ENCODE data around the gene ACACB. TPM values are rescaled to one million over a fixed set of nuclear protein-coding genes. Genes with fewer than 3 reads are reported as not detected.
A peak's percentile ranks its signal among the peaks of the same experiment; 100 is the strongest.

ACACB gene
- total and polyA plus RNA-seq, 2 experiments from 2014 or later, result 6.2 to 15.4 TPM

DNA sequence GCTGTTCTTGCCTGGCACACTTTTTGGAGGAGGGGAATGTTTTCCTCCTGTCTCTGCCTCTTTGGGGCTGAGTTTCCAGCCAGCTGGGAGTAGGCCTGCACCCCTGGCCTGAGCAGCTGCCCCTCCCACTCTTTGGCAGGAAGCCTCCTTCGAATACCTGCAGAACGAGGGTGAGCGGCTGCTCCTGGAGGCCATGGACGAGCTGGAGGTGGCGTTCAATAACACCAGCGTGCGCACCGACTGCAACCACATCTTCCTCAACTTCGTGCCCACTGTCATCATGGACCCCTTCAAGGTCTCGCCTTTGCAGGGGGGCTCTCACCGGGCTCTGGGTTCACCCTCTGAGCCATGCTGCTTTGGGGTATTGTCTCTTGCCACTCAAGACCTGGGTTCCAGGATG, 123.3 kb downstream of the ACACB start:
- H3K4me3 ChIP-seq, result no peak overlapping the region
- Mint-ChIP-seq H3K4me3 (no peak overlapping the region), H3K9me3 (no peaks in the 10 kb centered on the region), H3K36me3 (ENCODE audit: low read depth) (peaks cover 13% of the 10 kb centered on the region; the same call in 2 of the 3 replicates), H3K27me3 (ENCODE audit: insufficient read depth, low read depth, poor library complexity) (peaks cover 6% of the 10 kb centered on the region), H3K4me1 (no peaks in the 10 kb centered on the region), H3K27ac (no peak overlapping the region)
- H3K27me3 ChIP-seq (ENCODE audit: insufficient read depth), result no peaks in the 10 kb centered on the region
- H3K4me2 ChIP-seq, result no peak overlapping the region
- ATAC-seq, result no peak
- peak; percentile 5 for DNase-seq (ENCODE audit: low spot score)
- no peaks in the 10 kb centered on the region for H3F3A ChIP-seq (replicated peaks; ENCODE audit: low read depth)
- H2AFZ ChIP-seq, result no peak overlapping the region
- TF ChIP-seq EZH2 (IDR thresholded peaks at IDR 0.05; ENCODE audit: low read depth, unreplicated experiment), result no peak
- TF ChIP-seq EZH2phosphoT487 (IDR thresholded peaks at IDR 0.05; ENCODE audit: unreplicated experiment), result no peak
- no peak for TF ChIP-seq POLR2AphosphoS5 (IDR thresholded peaks at IDR 0.05; ENCODE audit: low read depth)
- no peak for TF ChIP-seq ZNF331 (CRISPR knock-in tag; IDR thresholded peaks at IDR 0.05; ENCODE audit: low read depth)
- TF ChIP-seq ETS1 (IDR thresholded peaks at IDR 0.05), result no peak
- TF ChIP-seq CREB1 (CRISPR knock-in tag; IDR thresholded peaks at IDR 0.05; ENCODE audit: low read depth), result no peak
- TF ChIP-seq, protein P1, sequence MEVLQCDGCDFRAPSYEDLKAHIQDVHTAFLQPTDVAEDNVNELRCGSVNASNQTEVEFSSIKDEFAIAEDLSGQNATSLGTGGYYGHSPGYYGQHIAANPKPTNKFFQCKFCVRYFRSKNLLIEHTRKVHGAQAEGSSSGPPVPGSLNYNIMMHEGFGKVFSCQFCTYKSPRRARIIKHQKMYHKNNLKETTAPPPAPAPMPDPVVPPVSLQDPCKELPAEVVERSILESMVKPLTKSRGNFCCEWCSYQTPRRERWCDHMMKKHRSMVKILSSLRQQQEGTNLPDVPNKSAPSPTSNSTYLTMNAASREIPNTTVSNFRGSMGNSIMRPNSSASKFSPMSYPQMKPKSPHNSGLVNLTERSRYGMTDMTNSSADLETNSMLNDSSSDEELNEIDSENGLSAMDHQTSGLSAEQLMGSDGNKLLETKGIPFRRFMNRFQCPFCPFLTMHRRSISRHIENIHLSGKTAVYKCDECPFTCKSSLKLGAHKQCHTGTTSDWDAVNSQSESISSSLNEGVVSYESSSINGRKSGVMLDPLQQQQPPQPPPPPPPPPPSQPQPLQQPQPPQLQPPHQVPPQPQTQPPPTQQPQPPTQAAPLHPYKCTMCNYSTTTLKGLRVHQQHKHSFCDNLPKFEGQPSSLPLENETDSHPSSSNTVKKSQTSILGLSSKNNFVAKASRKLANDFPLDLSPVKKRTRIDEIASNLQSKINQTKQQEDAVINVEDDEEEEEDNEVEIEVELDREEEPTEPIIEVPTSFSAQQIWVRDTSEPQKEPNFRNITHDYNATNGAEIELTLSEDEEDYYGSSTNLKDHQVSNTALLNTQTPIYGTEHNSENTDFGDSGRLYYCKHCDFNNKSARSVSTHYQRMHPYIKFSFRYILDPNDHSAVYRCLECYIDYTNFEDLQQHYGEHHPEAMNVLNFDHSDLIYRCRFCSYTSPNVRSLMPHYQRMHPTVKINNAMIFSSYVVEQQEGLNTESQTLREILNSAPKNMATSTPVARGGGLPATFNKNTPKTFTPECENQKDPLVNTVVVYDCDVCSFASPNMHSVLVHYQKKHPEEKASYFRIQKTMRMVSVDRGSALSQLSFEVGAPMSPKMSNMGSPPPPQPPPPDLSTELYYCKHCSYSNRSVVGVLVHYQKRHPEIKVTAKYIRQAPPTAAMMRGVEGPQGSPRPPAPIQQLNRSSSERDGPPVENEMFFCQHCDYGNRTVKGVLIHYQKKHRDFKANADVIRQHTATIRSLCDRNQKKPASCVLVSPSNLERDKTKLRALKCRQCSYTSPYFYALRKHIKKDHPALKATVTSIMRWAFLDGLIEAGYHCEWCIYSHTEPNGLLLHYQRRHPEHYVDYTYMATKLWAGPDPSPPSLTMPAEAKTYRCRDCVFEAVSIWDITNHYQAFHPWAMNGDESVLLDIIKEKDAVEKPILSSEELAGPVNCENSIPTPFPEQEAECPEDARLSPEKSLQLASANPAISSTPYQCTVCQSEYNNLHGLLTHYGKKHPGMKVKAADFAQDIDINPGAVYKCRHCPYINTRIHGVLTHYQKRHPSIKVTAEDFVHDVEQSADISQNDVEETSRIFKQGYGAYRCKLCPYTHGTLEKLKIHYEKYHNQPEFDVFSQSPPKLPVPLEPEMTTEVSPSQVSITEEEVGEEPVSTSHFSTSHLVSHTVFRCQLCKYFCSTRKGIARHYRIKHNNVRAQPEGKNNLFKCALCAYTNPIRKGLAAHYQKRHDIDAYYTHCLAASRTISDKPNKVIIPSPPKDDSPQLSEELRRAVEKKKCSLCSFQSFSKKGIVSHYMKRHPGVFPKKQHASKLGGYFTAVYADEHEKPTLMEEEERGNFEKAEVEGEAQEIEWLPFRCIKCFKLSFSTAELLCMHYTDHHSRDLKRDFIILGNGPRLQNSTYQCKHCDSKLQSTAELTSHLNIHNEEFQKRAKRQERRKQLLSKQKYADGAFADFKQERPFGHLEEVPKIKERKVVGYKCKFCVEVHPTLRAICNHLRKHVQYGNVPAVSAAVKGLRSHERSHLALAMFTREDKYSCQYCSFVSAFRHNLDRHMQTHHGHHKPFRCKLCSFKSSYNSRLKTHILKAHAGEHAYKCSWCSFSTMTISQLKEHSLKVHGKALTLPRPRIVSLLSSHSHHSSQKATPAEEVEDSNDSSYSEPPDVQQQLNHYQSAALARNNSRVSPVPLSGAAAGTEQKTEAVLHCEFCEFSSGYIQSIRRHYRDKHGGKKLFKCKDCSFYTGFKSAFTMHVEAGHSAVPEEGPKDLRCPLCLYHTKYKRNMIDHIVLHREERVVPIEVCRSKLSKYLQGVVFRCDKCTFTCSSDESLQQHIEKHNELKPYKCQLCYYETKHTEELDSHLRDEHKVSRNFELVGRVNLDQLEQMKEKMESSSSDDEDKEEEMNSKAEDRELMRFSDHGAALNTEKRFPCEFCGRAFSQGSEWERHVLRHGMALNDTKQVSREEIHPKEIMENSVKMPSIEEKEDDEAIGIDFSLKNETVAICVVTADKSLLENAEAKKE (CRISPR knock-in tag; IDR thresholded peaks at IDR 0.05), result no peak
- no peak for TF ChIP-seq ZNF114 (CRISPR knock-in tag; IDR thresholded peaks at IDR 0.05)
- TF ChIP-seq CTCF (conservative IDR thresholded peaks at IDR 0.05; ENCODE audit: low read depth in 2 of 2), result no peak
- TF ChIP-seq NANOG (IDR thresholded peaks at IDR 0.05; ENCODE audit: borderline replicate concordance), result no peak
- H3K79me2 ChIP-seq (replicated peaks; ENCODE audit: insufficient read depth), result no peaks in the 10 kb centered on the region
- no peaks in the 10 kb centered on the region for H3K4me1 ChIP-seq (ENCODE audit: insufficient read depth)
- no peaks in the 10 kb centered on the region; the same call in 1 of the 2 replicates for H4K20me1 ChIP-seq (replicated peaks; ENCODE audit: insufficient read depth)
- no peaks in the 10 kb centered on the region for H3K9me2 ChIP-seq (ENCODE audit: insufficient read depth)
- no peaks in the 10 kb centered on the region for H3K36me3 ChIP-seq (ENCODE audit: insufficient read depth)
- no peak overlapping the region for H3K27ac ChIP-seq (ENCODE audit: low read depth)

All from GM23338 (cell line).